Neuronal stem cell (in vitro differentiated cells): Measurements from ENCODE around the gene MYL5.

Source experiments
- DNase-seq: peaks from one replicate; pipeline ENCODE4 v3.0.0-alpha.2; 2013; ENCODE audit warnings: low spot score
- H2AFZ ChIP-seq: one replicate; pipeline ENCODE4 v1.6.1; 2013; ENCODE audit warnings: mild to moderate bottlenecking, low read length, inconsistent platforms
- H2AK5ac ChIP-seq: 2 replicates; pipeline ENCODE4 v1.6.1; 2013; ENCODE audit warnings: low read depth, mild to moderate bottlenecking, inconsistent platforms, low read length, moderate library complexity, mixed read lengths
- H2BK120ac ChIP-seq: 2 replicates; pipeline ENCODE4 v1.6.1; 2013; ENCODE audit warnings: low read depth, mild to moderate bottlenecking, inconsistent platforms, low read length, moderate library complexity, mixed read lengths
- H2BK12ac ChIP-seq: one replicate; pipeline ENCODE4 v1.6.1; 2013; ENCODE audit warnings: low read length, inconsistent platforms
- H2BK15ac ChIP-seq: 2 replicates; pipeline ENCODE4 v1.6.1; 2013; ENCODE audit warnings: mild to moderate bottlenecking, low read length, inconsistent platforms, mixed read lengths
- H2BK5ac ChIP-seq: one replicate; pipeline ENCODE4 v1.6.1; 2013; ENCODE audit warnings: inconsistent platforms, mild to moderate bottlenecking, low read length, moderate library complexity
- H3K14ac ChIP-seq: one replicate; pipeline ENCODE4 v1.6.1; 2013; ENCODE audit warnings: low read length, inconsistent platforms
- H3K18ac ChIP-seq: 2 replicates; pipeline ENCODE4 v1.6.1; 2013; ENCODE audit warnings: low read length, inconsistent platforms
- H3K23ac ChIP-seq: 2 replicates; pipeline ENCODE4 v1.6.1; 2013; ENCODE audit warnings: low read depth, mild to moderate bottlenecking, mixed read lengths, low read length, inconsistent platforms; ENCODE audit not compliant: poor library complexity
- H3K27ac ChIP-seq: replicated peaks from 3 replicates; pipeline ENCODE4 v1.5.1; 2013; ENCODE audit warnings: low read length, inconsistent platforms
- H3K27me3 ChIP-seq, 3 experiments: 2 replicates each; pipeline ENCODE4 v1.6.1; 2013; ENCODE audit warnings: low read length in 3 of 3, mild to moderate bottlenecking in 2 of 3, inconsistent platforms in 1 of 3, low read depth in 1 of 3, mixed read lengths in 1 of 3, moderate library complexity in 1 of 3; ENCODE audit not compliant: control insufficient read depth in 3 of 3, insufficient read depth in 3 of 3
- H3K36me3 ChIP-seq, 2 donors: replicated peaks in 1 of 2; 2 replicates each; pipeline ENCODE4 v1.6.1; 2013; ENCODE audit warnings: low read length in 2 of 2; ENCODE audit not compliant: control insufficient read depth in 2 of 2, insufficient read depth in 2 of 2
- H3K4ac ChIP-seq: 2 replicates; pipeline ENCODE4 v1.6.1; 2013; ENCODE audit warnings: inconsistent platforms, mild to moderate bottlenecking, low read length, moderate library complexity
- H3K4me1 ChIP-seq, 2 donors: 1 replicate in 1 of 2; 2 replicates in 1 of 2; pipeline ENCODE4 v1.6.1; 2013; ENCODE audit warnings: low read length in 2 of 2, low read depth in 1 of 2; ENCODE audit not compliant: control insufficient read depth in 2 of 2, insufficient read depth in 1 of 2
- H3K4me2 ChIP-seq: one replicate; pipeline ENCODE4 v1.6.1; 2013; ENCODE audit warnings: mild to moderate bottlenecking, low read length, inconsistent platforms; ENCODE audit not compliant: insufficient read depth, poor library complexity, severe bottlenecking
- H3K4me3 ChIP-seq, 2 donors: 2 replicates each; pipeline ENCODE4 v1.5.1; 2013; ENCODE audit warnings: low read length in 2 of 2, mild to moderate bottlenecking in 2 of 2, inconsistent platforms in 1 of 2, moderate library complexity in 1 of 2
- H3K79me1 ChIP-seq: one replicate; pipeline ENCODE4 v1.6.1; 2013; ENCODE audit warnings: low read depth, mild to moderate bottlenecking, inconsistent platforms, low read length, moderate library complexity
- H3K9ac ChIP-seq: one replicate; pipeline ENCODE4 v1.6.1; 2013; ENCODE audit warnings: mild to moderate bottlenecking, low read depth, low read length, inconsistent platforms; ENCODE audit not compliant: poor library complexity
- H3K9me3 ChIP-seq, 2 donors: replicated peaks in 1 of 2; 2 replicates each; pipeline versions ENCODE3 to v1.6.1; 2013; ENCODE audit warnings: low read length in 2 of 2, mild to moderate bottlenecking in 2 of 2, inconsistent platforms in 1 of 2, low read depth in 1 of 2, mixed read lengths in 1 of 2, moderate library complexity in 1 of 2; ENCODE audit not compliant: control insufficient read depth in 2 of 2, insufficient read depth in 1 of 2
- H4K8ac ChIP-seq: one replicate; pipeline ENCODE4 v1.6.1; 2013; ENCODE audit warnings: low read depth, mild to moderate bottlenecking, inconsistent platforms, low read length, moderate library complexity
- H4K91ac ChIP-seq: one replicate; pipeline ENCODE4 v1.6.1; 2013; ENCODE audit warnings: low read length, low read depth, mild to moderate bottlenecking, inconsistent platforms; ENCODE audit not compliant: poor library complexity
- whole genome bisulfite sequencing, 2 donors: extraction: QIAGEN DNeasy Blood & Tissue Kit; methylation state at CpG; one replicate each; pipeline ENCODE4 v1.1.7; 2013; ENCODE audit warnings: missing lambda C conversion rate in 2 of 2, mixed read lengths in 1 of 2; ENCODE audit not compliant: insufficient read length in 2 of 2, insufficient replicate concordance in 1 of 2; ENCODE audit errors: extremely low coverage in 2 of 2; 5-methylcytosine and 5-hydroxymethylcytosine counted together

MYL5 gene

GRCh38 chr4:726235-726787, 52.0 kb downstream of the MYL5 start:
- Histone ChIP-seq H3K79me1 (peaks cover 48% of the 10 kb centered on the region), H3K14ac (no peak overlapping the region), H3K23ac (no peak overlapping the region), H3K36me3 (peaks cover 21 to 66% of the 10 kb centered on the region in 2 donors), H4K8ac (no peak overlapping the region), H2BK15ac (no peak overlapping the region), H3K27me3 (no peaks in the 10 kb centered on the region), H4K91ac (no peak overlapping the region), H2AK5ac (no peak overlapping the region), H3K9me3 (peaks cover 5 to 10% of the 10 kb centered on the region in 2 donors), H3K9ac (no peak overlapping the region), H3K27ac (no peak overlapping the region), H3K4me3 (no peak overlapping the region), H2BK120ac (no peak overlapping the region), H3K4me2 (no peak overlapping the region), H3K4me1 (peaks cover 0 to 1% of the 10 kb centered on the region in 2 donors), H3K18ac (no peak overlapping the region), H3K4ac (no peak overlapping the region), H2BK12ac (no peak overlapping the region), H2AFZ (no peak overlapping the region), H2BK5ac (no peak overlapping the region)
- no CpG with 5 or more reads among the region's 16 CpGs for WGBS, 2 donors
- no peak for DNase-seq

- no peaks in the 10 kb centered on the region for H3K27me3 ChIP-seq
- no peak overlapping the region for H2AK5ac ChIP-seq
- no peak for DNase-seq
- peaks cover 19 to 62% of the 10 kb centered on the region in 2 donors for H3K36me3 ChIP-seq
- H3K27ac ChIP-seq, result no peak overlapping the region
- peak overlapping the region; percentile 50 for H3K9ac ChIP-seq
- H3K14ac ChIP-seq, result no peak overlapping the region
- H3K23ac ChIP-seq, result peak overlapping the region; percentile 75
- H3K4ac ChIP-seq, result no peak overlapping the region
- no peak overlapping the region for H4K91ac ChIP-seq
- H2BK12ac ChIP-seq, result no peak overlapping the region
- H3K4me1 ChIP-seq, result peaks cover 0 to 1% of the 10 kb centered on the region in 2 donors
- peak overlapping the region; percentile 13 for H3K18ac ChIP-seq
- WGBS, 2 donors, result no CpG with 5 or more reads among the region's 17 CpGs
- no peak overlapping the region for H2AFZ ChIP-seq
- H3K9me3 ChIP-seq, result peaks cover 5 to 8% of the 10 kb centered on the region in 2 donors
- H3K4me3 ChIP-seq, result no peak overlapping the region
- no peak overlapping the region for H2BK15ac ChIP-seq
- no peak overlapping the region for H2BK120ac ChIP-seq
- H4K8ac ChIP-seq, result no peak overlapping the region
- peaks cover 46% of the 10 kb centered on the region for H3K79me1 ChIP-seq
- no peak overlapping the region for H2BK5ac ChIP-seq
- H3K4me2 ChIP-seq, result no peak overlapping the region
Observed at GRCh38 chr4:726838-727237, 52.5 kb downstream of the MYL5 start.

- Histone ChIP-seq H3K4me2 (no peak overlapping the region), H3K27ac (no peak overlapping the region), H2BK12ac (no peak overlapping the region), H2BK120ac (no peak overlapping the region), H4K91ac (no peak overlapping the region), H3K36me3 (peaks cover 17 to 61% of the 10 kb centered on the region in 2 donors), H3K4me1 (peaks cover 0 to 1% of the 10 kb centered on the region in 2 donors), H2AK5ac (no peak overlapping the region), H4K8ac (no peak overlapping the region), H3K18ac (no peak overlapping the region), H3K23ac (no peak overlapping the region), H3K4me3 (no peak overlapping the region), H2AFZ (no peak overlapping the region), H3K79me1 (peaks cover 40% of the 10 kb centered on the region), H3K27me3 (no peaks in the 10 kb centered on the region), H2BK15ac (no peak overlapping the region), H3K9ac (no peak overlapping the region), H3K4ac (no peak overlapping the region), H3K14ac (no peak overlapping the region), H3K9me3 (peaks cover 0 to 5% of the 10 kb centered on the region in 2 donors), H2BK5ac (no peak overlapping the region)
- WGBS, 2 donors, result no CpG with 5 or more reads among the region's 6 CpGs
- DNase-seq, result no peak
Observed at GRCh38 chr4:727576-727975, 53.2 kb downstream of the MYL5 start.

GRCh38 chr4:729336-730315, 55.3 kb downstream of the MYL5 start:
- Histone ChIP-seq H2BK120ac (no peak overlapping the region), H3K79me1 (peaks cover 32% of the 10 kb centered on the region), H2BK15ac (no peak overlapping the region), H3K4me1 (peaks cover 0 to 1% of the 10 kb centered on the region in 2 donors), H3K27ac (no peak overlapping the region), H3K9me3 (peaks cover 0 to 5% of the 10 kb centered on the region in 2 donors), H3K9ac (no peak overlapping the region), H2BK12ac (no peak overlapping the region), H2AK5ac (no peak overlapping the region), H3K36me3 (peaks cover 27 to 66% of the 10 kb centered on the region in 2 donors), H3K4ac (no peak overlapping the region), H3K14ac (no peak overlapping the region), H2AFZ (no peak overlapping the region), H4K91ac (no peak overlapping the region), H2BK5ac (peak overlapping the region; percentile 13), H4K8ac (no peak overlapping the region), H3K27me3 (no peaks in the 10 kb centered on the region), H3K4me2 (no peak overlapping the region), H3K23ac (no peak overlapping the region), H3K18ac (no peak overlapping the region), H3K4me3 (no peak overlapping the region)
- no CpG with 5 or more reads among the region's 20 CpGs for WGBS, 2 donors
- no peak for DNase-seq
